Breast epithelium (tissue), 4 donors: Measurements from ENCODE around the gene MVB12B. TPM values are rescaled to one million over a fixed set of nuclear protein-coding genes. Genes with fewer than 3 reads are reported as not detected.

Experiments
- DNase-seq, 2 donors: peaks; one replicate each; pipeline ENCODE4 v3.0.0-alpha.2; 2019; ENCODE audit warnings: low spot score in 2 of 2
- H3K27ac ChIP-seq, 2 donors: fragments of 200-600 bp; sonication (generic) in 1 of 2; one replicate each; pipeline ENCODE4 v1.5.1; 2016 to 2019; ENCODE audit warnings: mild to moderate bottlenecking in 1 of 2
- H3K27me3 ChIP-seq, 2 donors: fragments of 200-600 bp; sonication (generic) in 1 of 2; one replicate each; pipeline versions ENCODE4 v1.5.1 to v1.6.0; 2017 to 2019; ENCODE audit warnings: control low read depth in 1 of 2, mild to moderate bottlenecking in 1 of 2
- H3K36me3 ChIP-seq: fragments of 200-600 bp; one replicate; pipeline ENCODE4 v1.5.1; 2019
- H3K4me1 ChIP-seq, 2 donors: fragments of 200-600 bp; sonication (generic); one replicate each; pipeline ENCODE4 v1.5.1; 2016 to 2019; ENCODE audit warnings: control low read depth in 1 of 2
- H3K4me3 ChIP-seq, 3 donors: fragments of 200-600 bp; sonication (generic); 1 replicate in 2 of 3; 2 replicates in 1 of 3; pipeline ENCODE4 v1.5.1; 2016 to 2019; ENCODE audit warnings: mild to moderate bottlenecking in 3 of 3, moderate library complexity in 2 of 3
- H3K9me3 ChIP-seq, 2 donors: fragments of 200-600 bp; sonication (generic) in 1 of 2; one replicate each; pipeline ENCODE4 v1.5.1; 2016 to 2019; ENCODE audit warnings: control low read depth in 1 of 2
- CTCF ChIP-seq, 3 donors: fragments of 450-650 bp; IDR thresholded peaks; one replicate each; pipeline ENCODE4 v1.5.1; 2016 to 2017; ENCODE audit warnings: antibody characterized with exemption in 3 of 3, mild to moderate bottlenecking in 3 of 3, moderate library complexity in 3 of 3
- POLR2A ChIP-seq: fragments of 450-650 bp; IDR thresholded peaks from one replicate; pipeline ENCODE4 v1.6.1; 2016; ENCODE audit warnings: antibody characterized with exemption, mild to moderate bottlenecking, moderate library complexity
- POLR2AphosphoS5 ChIP-seq, 3 donors: sonication (generic); formaldehyde crosslinking; IDR thresholded peaks; one replicate each; pipeline ENCODE4 v1.6.1; 2017; ENCODE audit warnings: antibody characterized with exemption in 3 of 3
- intact Hi-C: fragments of 100-400 bp; cut with DNase I; formaldehyde crosslinking; loops from one replicate; pipeline ENCODE4 v1.15.1; 2023; ENCODE audit warnings: low total_unique reads
- total RNA-seq, 3 donors: library from RNA; depleted of rRNA; stranded (reverse); fragments of >200 nt; gene quantifications; one replicate each; pipeline ENCODE4 v1.1.0, GENCODE V29; 2016

Gene MVB12B
- total RNA-seq, 3 donors from 2014 or later: 8.2 to 12.6 (median 9.9) TPM

DNA sequence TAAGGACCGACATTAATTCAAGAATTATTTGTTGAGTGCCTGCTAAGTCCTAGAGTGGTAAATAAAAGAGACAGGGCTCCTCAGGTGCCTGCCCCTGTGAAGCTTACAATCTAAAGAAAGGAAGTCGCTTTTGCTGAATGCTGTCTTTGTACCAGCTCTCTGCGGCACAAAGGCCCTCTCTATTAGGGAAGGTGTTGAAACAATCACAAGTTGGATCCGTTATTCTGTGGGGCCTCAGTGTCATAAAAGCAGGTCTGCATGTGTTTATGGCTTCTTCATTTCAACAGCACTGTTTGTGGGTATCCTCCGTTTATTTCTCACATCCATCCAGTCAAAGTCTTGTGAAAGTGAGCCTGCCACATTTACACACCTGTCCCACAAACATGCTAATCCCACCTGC lies 7.0 kb upstream of the MVB12B start:
- H3K36me3 ChIP-seq: no peaks in the 10 kb centered on the region

DNA sequence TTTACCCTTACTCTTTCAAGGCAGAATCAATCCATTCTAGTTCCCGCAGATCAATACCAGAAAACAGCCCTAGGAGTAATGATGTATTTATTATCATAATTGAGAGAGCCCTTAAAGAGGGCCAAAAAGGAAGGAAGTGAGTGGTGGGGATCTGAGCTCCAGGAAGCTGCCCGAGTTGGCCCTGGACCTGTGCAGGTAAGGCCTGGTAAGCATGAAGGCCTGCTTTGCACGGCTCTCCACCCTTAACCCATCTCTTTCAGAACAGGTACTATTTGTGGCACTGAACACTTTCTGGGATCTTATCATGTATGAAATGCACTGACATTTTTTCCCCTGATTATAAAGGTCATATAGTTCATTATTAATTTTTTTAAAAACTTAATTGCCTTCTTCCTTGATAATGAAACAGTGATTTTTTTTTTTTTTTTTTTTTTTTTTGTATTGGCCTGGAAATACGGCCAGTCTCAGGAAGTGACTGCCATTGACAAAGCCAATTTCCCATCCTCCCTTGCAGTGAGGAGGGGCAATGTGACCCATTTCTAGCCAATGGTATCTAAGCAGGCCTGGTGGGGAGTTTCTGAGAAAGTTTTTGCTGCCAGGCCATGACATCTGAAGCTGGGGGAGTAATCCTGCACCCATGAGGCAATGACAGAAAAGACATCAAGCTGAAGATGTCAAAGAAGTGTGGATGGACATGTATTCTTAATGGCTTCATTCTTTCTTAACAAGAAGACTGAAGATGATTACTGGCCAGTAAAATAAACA lies 6.3 kb upstream of the MVB12B start:
- intact Hi-C loops: no loop called here

More for the DNA sequence above, 7.0 kb upstream of the MVB12B start:
- Histone ChIP-seq H3K4me3 (no peak overlapping the region), H3K4me1 (no peaks in the 10 kb centered on the region), H3K27me3 (no peaks in the 10 kb centered on the region), H3K27ac (no peak overlapping the region), H3K9me3 (no peaks in the 10 kb centered on the region)
- intact Hi-C loops: no loop called here
- TF ChIP-seq POLR2AphosphoS5 (IDR thresholded peaks at IDR 0.05) (no peak), POLR2A (no peak), CTCF (IDR thresholded peaks at IDR 0.05) (no peak)
- no peak for DNase-seq

GRCh38 chr9:126321742-126322141 lies 4.9 kb upstream of the MVB12B start:
- Histone ChIP-seq H3K9me3 (no peaks in the 10 kb centered on the region), H3K27ac (no peak overlapping the region), H3K36me3 (no peaks in the 10 kb centered on the region), H3K27me3 (no peaks in the 10 kb centered on the region), H3K4me1 (no peaks in the 10 kb centered on the region), H3K4me3 (no peak overlapping the region)
- intact Hi-C loops: no loop called here
- TF ChIP-seq POLR2AphosphoS5 (IDR thresholded peaks at IDR 0.05) (no peak), CTCF (IDR thresholded peaks at IDR 0.05) (no peak), POLR2A (no peak)
- no peak for DNase-seq

More for the DNA sequence above, 6.3 kb upstream of the MVB12B start:
- no peaks in the 10 kb centered on the region for H3K4me1 ChIP-seq
- H3K4me3 ChIP-seq: no peak overlapping the region
- H3K27me3 ChIP-seq: no peaks in the 10 kb centered on the region
- TF ChIP-seq POLR2A (no peak), POLR2AphosphoS5 (IDR thresholded peaks at IDR 0.05) (no peak), CTCF (IDR thresholded peaks at IDR 0.05) (no peak)
- H3K27ac ChIP-seq: no peak overlapping the region
- DNase-seq: no peak
- H3K9me3 ChIP-seq: no peaks in the 10 kb centered on the region
- no peaks in the 10 kb centered on the region for H3K36me3 ChIP-seq

- DNase-seq: no peak
- intact Hi-C loops: no loop called here
- Histone ChIP-seq H3K36me3 (no peaks in the 10 kb centered on the region), H3K27me3 (no peaks in the 10 kb centered on the region), H3K4me1 (no peaks in the 10 kb centered on the region), H3K27ac (peak overlapping the region; percentile 82 to 88), H3K4me3 (peak overlapping the region; percentile 62 to 89 (median 68)), H3K9me3 (no peaks in the 10 kb centered on the region)
- no peak for TF ChIP-seq POLR2AphosphoS5 (IDR thresholded peaks at IDR 0.05)
- TF ChIP-seq POLR2A: no peak
- no peak for TF ChIP-seq CTCF (IDR thresholded peaks at IDR 0.05)
Observed at GRCh38 chr9:126325821-126326220, 808 bp upstream of the MVB12B start.

- DNase-seq: no peak
- intact Hi-C loops: no loop called here
- H3K36me3 ChIP-seq: no peaks in the 10 kb centered on the region
- TF ChIP-seq POLR2AphosphoS5 (IDR thresholded peaks at IDR 0.05) (no peak), CTCF (IDR thresholded peaks at IDR 0.05) (no peak), POLR2A (no peak)
- H3K27me3 ChIP-seq: no peaks in the 10 kb centered on the region
- no peaks in the 10 kb centered on the region for H3K9me3 ChIP-seq
- no peaks in the 10 kb centered on the region for H3K4me1 ChIP-seq
- peak overlapping the region; percentile 62 to 89 (median 68) for H3K4me3 ChIP-seq
- peak overlapping the region; percentile 60 to 88 for H3K27ac ChIP-seq
Observed at GRCh38 chr9:126327006-126327713, 531 bp downstream of the MVB12B start.
